ENCODE measurements around the gene MGST1. TPM values are rescaled to one million over a fixed set of nuclear protein-coding genes. Genes with fewer than 3 reads are reported as not detected.

The MGST1 gene
- total RNA-seq, 1 donor from 2014 or later = 238 TPM

DNA sequence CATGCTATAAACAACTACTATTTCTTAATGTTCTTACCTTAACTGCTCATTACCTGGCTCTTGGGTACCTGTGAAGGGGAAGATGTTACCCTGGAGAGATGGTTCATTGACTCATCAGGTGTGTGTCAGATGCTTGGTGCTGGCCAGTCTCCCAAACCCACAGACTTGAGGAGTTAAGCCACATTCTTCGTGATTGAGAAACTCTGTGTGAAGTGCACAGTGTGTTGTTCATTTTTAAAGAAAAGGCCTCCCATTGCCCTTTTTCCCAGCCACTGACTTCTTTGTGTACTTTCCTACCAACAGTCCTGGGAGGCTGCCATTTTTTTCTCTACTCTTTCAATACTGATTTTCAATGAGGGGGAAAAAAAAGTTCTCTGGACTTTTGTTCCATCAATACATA, 3.2 kb downstream of the MGST1 start:
- no peaks in the 10 kb centered on the region for H3K9me3 Mint-ChIP-seq
- H3K4me1 Mint-ChIP-seq = peaks cover 50% of the 10 kb centered on the region
- peak overlapping the region; percentile 77 for H3K4me3 ChIP-seq

DNA sequence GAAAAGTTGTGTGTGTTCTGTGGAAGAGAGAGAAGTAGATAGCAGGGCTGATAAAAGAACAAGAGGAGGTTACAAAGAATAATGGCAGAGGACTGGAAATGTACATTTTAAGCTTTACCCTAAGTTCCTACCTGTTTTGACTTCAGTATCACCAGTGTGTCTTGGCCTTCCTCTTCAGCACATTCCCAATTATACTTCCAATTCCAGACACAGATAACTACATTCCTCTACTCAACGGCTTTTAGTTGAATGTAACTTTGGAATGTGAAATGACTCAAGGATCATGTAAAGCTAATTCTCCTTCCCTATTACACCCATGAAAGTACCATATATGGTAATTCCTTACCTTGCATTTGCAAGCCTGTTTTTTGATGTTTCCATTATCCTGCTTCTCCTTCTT, 5.0 kb downstream of the MGST1 start:
- Histone ChIP-seq H3K4me3 (no peak overlapping the region), H3K4me1 (peaks cover 33% of the 10 kb centered on the region), H3K79me2 (ENCODE audit: low read depth) (peaks cover 100% of the 10 kb centered on the region), H3F3A (ENCODE audit: low read depth) (peaks cover 23% of the 10 kb centered on the region), H3K4me2 (no peak overlapping the region), H2AFZ (replicated peaks) (no peak overlapping the region), H3K27me3 (no peaks in the 10 kb centered on the region), H3K9me3 (ENCODE audit: low read depth) (no peaks in the 10 kb centered on the region), H4K20me1 (ENCODE audit: low read depth) (peaks cover 27% of the 10 kb centered on the region), H3K9ac (no peak overlapping the region), H3K36me3 (peaks cover 11% of the 10 kb centered on the region), H3K27ac (no peak overlapping the region)
- Mint-ChIP-seq H3K27me3 (ENCODE audit: insufficient read depth, low read depth) (peaks cover 8% of the 10 kb centered on the region), H3K9me3 (no peaks in the 10 kb centered on the region), H3K4me1 (peaks cover 39% of the 10 kb centered on the region), H3K4me3 (no peak overlapping the region), H3K36me3 (peaks cover 37% of the 10 kb centered on the region), H3K27ac (no peak overlapping the region)
- TF ChIP-seq, protein P1, sequence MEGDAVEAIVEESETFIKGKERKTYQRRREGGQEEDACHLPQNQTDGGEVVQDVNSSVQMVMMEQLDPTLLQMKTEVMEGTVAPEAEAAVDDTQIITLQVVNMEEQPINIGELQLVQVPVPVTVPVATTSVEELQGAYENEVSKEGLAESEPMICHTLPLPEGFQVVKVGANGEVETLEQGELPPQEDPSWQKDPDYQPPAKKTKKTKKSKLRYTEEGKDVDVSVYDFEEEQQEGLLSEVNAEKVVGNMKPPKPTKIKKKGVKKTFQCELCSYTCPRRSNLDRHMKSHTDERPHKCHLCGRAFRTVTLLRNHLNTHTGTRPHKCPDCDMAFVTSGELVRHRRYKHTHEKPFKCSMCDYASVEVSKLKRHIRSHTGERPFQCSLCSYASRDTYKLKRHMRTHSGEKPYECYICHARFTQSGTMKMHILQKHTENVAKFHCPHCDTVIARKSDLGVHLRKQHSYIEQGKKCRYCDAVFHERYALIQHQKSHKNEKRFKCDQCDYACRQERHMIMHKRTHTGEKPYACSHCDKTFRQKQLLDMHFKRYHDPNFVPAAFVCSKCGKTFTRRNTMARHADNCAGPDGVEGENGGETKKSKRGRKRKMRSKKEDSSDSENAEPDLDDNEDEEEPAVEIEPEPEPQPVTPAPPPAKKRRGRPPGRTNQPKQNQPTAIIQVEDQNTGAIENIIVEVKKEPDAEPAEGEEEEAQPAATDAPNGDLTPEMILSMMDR (IDR thresholded peaks at IDR 0.05) = no peak
- TF ChIP-seq EZH2 (IDR thresholded peaks at IDR 0.05) (no peak), EZH2phosphoT487 (IDR thresholded peaks at IDR 0.05) (no peak)
- DNase-seq (ENCODE audit: low spot score) = no peak

More for the DNA sequence above, 3.2 kb downstream of the MGST1 start:
- peaks cover 42% of the 10 kb centered on the region for H3K4me1 ChIP-seq
- H3K4me3 Mint-ChIP-seq = peak overlapping the region; percentile 70
- peaks cover 7% of the 10 kb centered on the region for H3K36me3 ChIP-seq
- H3F3A ChIP-seq (ENCODE audit: low read depth) = peaks cover 32% of the 10 kb centered on the region
- H3K36me3 Mint-ChIP-seq = peaks cover 25% of the 10 kb centered on the region
- H3K27me3 Mint-ChIP-seq (ENCODE audit: insufficient read depth, low read depth) = peaks cover 8% of the 10 kb centered on the region
- no peaks in the 10 kb centered on the region for H3K27me3 ChIP-seq
- no peak overlapping the region for H3K9ac ChIP-seq
- peaks cover 24% of the 10 kb centered on the region for H4K20me1 ChIP-seq (ENCODE audit: low read depth)
- no peak for TF ChIP-seq EZH2phosphoT487 (IDR thresholded peaks at IDR 0.05)
- TF ChIP-seq EZH2 (IDR thresholded peaks at IDR 0.05) = no peak
- TF ChIP-seq, protein P1 (IDR thresholded peaks at IDR 0.05) = no peak
- DNase-seq (ENCODE audit: low spot score) = peak; percentile 59
- H3K79me2 ChIP-seq (ENCODE audit: low read depth) = peaks cover 82% of the 10 kb centered on the region
- peak overlapping the region; percentile 99 for H3K4me2 ChIP-seq
- H3K27ac ChIP-seq = peak overlapping the region; percentile 77
- H2AFZ ChIP-seq (replicated peaks) = no peak overlapping the region
- H3K27ac Mint-ChIP-seq = peak overlapping the region; percentile 65
- no peaks in the 10 kb centered on the region for H3K9me3 ChIP-seq (ENCODE audit: low read depth)

- H3K4me3 Mint-ChIP-seq = no peak overlapping the region
- Histone ChIP-seq H3K9ac (no peak overlapping the region), H3K9me3 (ENCODE audit: low read depth) (no peaks in the 10 kb centered on the region), H3K27ac (no peak overlapping the region), H3F3A (ENCODE audit: low read depth) (peaks cover 6% of the 10 kb centered on the region), H3K27me3 (no peaks in the 10 kb centered on the region), H3K4me1 (peaks cover 14% of the 10 kb centered on the region), H2AFZ (replicated peaks) (no peak overlapping the region), H4K20me1 (ENCODE audit: low read depth) (peaks cover 3% of the 10 kb centered on the region), H3K36me3 (peaks cover 28% of the 10 kb centered on the region), H3K4me2 (no peak overlapping the region), H3K4me3 (no peak overlapping the region), H3K79me2 (ENCODE audit: low read depth) (peaks cover 65% of the 10 kb centered on the region)
- H3K9me3 Mint-ChIP-seq = peaks cover 9% of the 10 kb centered on the region
- peaks cover 66% of the 10 kb centered on the region for H3K36me3 Mint-ChIP-seq
- no peak overlapping the region for H3K27ac Mint-ChIP-seq
- no peak for TF ChIP-seq EZH2phosphoT487 (IDR thresholded peaks at IDR 0.05)
- no peak for TF ChIP-seq EZH2 (IDR thresholded peaks at IDR 0.05)
- TF ChIP-seq, protein P1 (IDR thresholded peaks at IDR 0.05) = no peak
- DNase-seq (ENCODE audit: low spot score) = no peak
- peaks cover 2% of the 10 kb centered on the region for H3K27me3 Mint-ChIP-seq (ENCODE audit: insufficient read depth, low read depth)
- peaks cover 10% of the 10 kb centered on the region for H3K4me1 Mint-ChIP-seq
Measured at GRCh38 chr12:16358878-16359277, 11.4 kb downstream of the MGST1 start.
